ENCODE measurements around the gene RIMS1. TPM values are rescaled to one million over a fixed set of nuclear protein-coding genes. Genes with fewer than 3 reads are reported as not detected.

RIMS1 gene
- polyA plus RNA-seq, 10 donors = 0.18 to 1.5 (median 0.94) TPM

- DNase-seq = no peak
Observed at GRCh38 chr6:72219536-72219935, 333.2 kb downstream of the RIMS1 start.

- no peak for DNase-seq
Observed at GRCh38 chr6:72238021-72238420, 351.7 kb downstream of the RIMS1 start.

GRCh38 chr6:72238900-72239299 is 352.6 kb downstream of the RIMS1 start:
- DNase-seq = no peak

GRCh38 chr6:72245565-72245964 is 359.2 kb downstream of the RIMS1 start:
- no peak for DNase-seq

- DNase-seq = no peak
Observed at GRCh38 chr6:72246926-72247325, 360.6 kb downstream of the RIMS1 start.

- DNase-seq = no peak
Observed at GRCh38 chr6:72248621-72249020, 362.3 kb downstream of the RIMS1 start.

GRCh38 chr6:72250664-72251063 is 364.3 kb downstream of the RIMS1 start:
- DNase-seq = no peak

- no peak for DNase-seq
Observed at GRCh38 chr6:72260489-72260888, 374.1 kb downstream of the RIMS1 start.

- DNase-seq = no peak
Observed at GRCh38 chr6:72261554-72261953, 375.2 kb downstream of the RIMS1 start.

- DNase-seq = no peak
Observed at GRCh38 chr6:72262254-72262653, 375.9 kb downstream of the RIMS1 start.

- DNase-seq = no peak
Observed at GRCh38 chr6:72267470-72267869, 381.1 kb downstream of the RIMS1 start.

GRCh38 chr6:72271531-72271930 is 385.2 kb downstream of the RIMS1 start:
- no peak for DNase-seq

GRCh38 chr6:72272958-72273357 is 386.6 kb downstream of the RIMS1 start:
- DNase-seq = peak in 1 of 3 donors; percentile 24

GRCh38 chr6:72275888-72276287 is 389.5 kb downstream of the RIMS1 start:
- DNase-seq = no peak

- no peak for DNase-seq
Observed at GRCh38 chr6:72282201-72282600, 395.9 kb downstream of the RIMS1 start.

- no peak for DNase-seq
Observed at GRCh38 chr6:72283571-72283970, 397.2 kb downstream of the RIMS1 start.

GRCh38 chr6:72286911-72287311 is 400.6 kb downstream of the RIMS1 start:
- peak in 1 of 3 donors; percentile 45 for DNase-seq

- DNase-seq = peak in 1 of 3 donors; percentile 14
Observed at GRCh38 chr6:72287801-72288200, 401.5 kb downstream of the RIMS1 start.

GRCh38 chr6:72288592-72288991 is 402.2 kb downstream of the RIMS1 start:
- DNase-seq = no peak

- DNase-seq = no peak
Observed at GRCh38 chr6:72290620-72291019, 404.3 kb downstream of the RIMS1 start.

GRCh38 chr6:72296375-72296774 is 410.0 kb downstream of the RIMS1 start:
- DNase-seq = no peak

- DNase-seq = no peak
Observed at GRCh38 chr6:72305971-72306370, 419.6 kb downstream of the RIMS1 start.

- no peak for DNase-seq
Observed at GRCh38 chr6:72316675-72317380, 430.5 kb downstream of the RIMS1 start.

- DNase-seq = peak; percentile 8 to 33 (median 12)
Observed at GRCh38 chr6:72321788-72322187, 435.4 kb downstream of the RIMS1 start.
